HG03175 (cell line): ENCODE data around the gene ARL13B.
"Not testable (repeated sequence)": the region's sequence is repeated elsewhere in the genome, so short reads cannot be mapped to it uniquely, and the experiment has no call there.

Experiments used
- ATAC-seq: cut with Tn5 transposase; IDR thresholded peaks from one replicate; pipeline ENCODE4 v1.9.1; 2021; ENCODE audit warnings: mild to moderate bottlenecking, moderate library complexity; ENCODE audit not compliant: unreplicated experiment

Gene ARL13B

GRCh38 chr3:93994056-93994455 is 14.1 kb downstream of the ARL13B start:
- no peak for ATAC-seq

- ATAC-seq, result no peak
Observed at GRCh38 chr3:94001191-94001590, 21.2 kb downstream of the ARL13B start.

- ATAC-seq, result no peak
Observed at GRCh38 chr3:94001827-94002495, 22.0 kb downstream of the ARL13B start.

- ATAC-seq, result peak; percentile 91
Observed at GRCh38 chr3:94004301-94004910, 24.5 kb downstream of the ARL13B start.

GRCh38 chr3:94008253-94008652 is 28.3 kb downstream of the ARL13B start:
- ATAC-seq, result no peak

GRCh38 chr3:94009608-94010007 is 29.7 kb downstream of the ARL13B start:
- no peak for ATAC-seq

- no peak for ATAC-seq
Observed at GRCh38 chr3:94011233-94011711, 31.3 kb downstream of the ARL13B start.

GRCh38 chr3:94012185-94012584 is 32.2 kb downstream of the ARL13B start:
- ATAC-seq, result no peak

- ATAC-seq, result no peak
Observed at GRCh38 chr3:94015025-94015424, 35.1 kb downstream of the ARL13B start.

GRCh38 chr3:94019659-94020058 is 39.7 kb downstream of the ARL13B start:
- ATAC-seq, result no peak

GRCh38 chr3:94020293-94020692 is 40.3 kb downstream of the ARL13B start:
- no peak for ATAC-seq

GRCh38 chr3:94024385-94024784 is 44.4 kb downstream of the ARL13B start:
- no peak for ATAC-seq

- no peak for ATAC-seq
Observed at GRCh38 chr3:94026623-94027022, 46.7 kb downstream of the ARL13B start.

- ATAC-seq, result no peak
Observed at GRCh38 chr3:94028093-94028837, 48.3 kb downstream of the ARL13B start, which contains the start of gene STX19. STX19 (minus strand) TSS chr3:94028597; CDS start chr3:94015269, 13,328 bp downstream.

GRCh38 chr3:94036909-94037507 is 57.1 kb downstream of the ARL13B start:
- ATAC-seq, result peak; percentile 86

- no peak for ATAC-seq
Observed at GRCh38 chr3:94043285-94043684, 63.3 kb downstream of the ARL13B start.

- ATAC-seq, result not testable (repeated sequence)
Observed at GRCh38 chr3:94044100-94044936, 64.4 kb downstream of the ARL13B start.

GRCh38 chr3:94046533-94046932 is 66.6 kb downstream of the ARL13B start:
- no peak for ATAC-seq

GRCh38 chr3:94049267-94049666 is 69.3 kb downstream of the ARL13B start:
- ATAC-seq, result no peak

- ATAC-seq, result no peak
Observed at GRCh38 chr3:94050546-94050945, 70.6 kb downstream of the ARL13B start.
